Measurements from ENCODE around the gene ADCK1.

DNA sequence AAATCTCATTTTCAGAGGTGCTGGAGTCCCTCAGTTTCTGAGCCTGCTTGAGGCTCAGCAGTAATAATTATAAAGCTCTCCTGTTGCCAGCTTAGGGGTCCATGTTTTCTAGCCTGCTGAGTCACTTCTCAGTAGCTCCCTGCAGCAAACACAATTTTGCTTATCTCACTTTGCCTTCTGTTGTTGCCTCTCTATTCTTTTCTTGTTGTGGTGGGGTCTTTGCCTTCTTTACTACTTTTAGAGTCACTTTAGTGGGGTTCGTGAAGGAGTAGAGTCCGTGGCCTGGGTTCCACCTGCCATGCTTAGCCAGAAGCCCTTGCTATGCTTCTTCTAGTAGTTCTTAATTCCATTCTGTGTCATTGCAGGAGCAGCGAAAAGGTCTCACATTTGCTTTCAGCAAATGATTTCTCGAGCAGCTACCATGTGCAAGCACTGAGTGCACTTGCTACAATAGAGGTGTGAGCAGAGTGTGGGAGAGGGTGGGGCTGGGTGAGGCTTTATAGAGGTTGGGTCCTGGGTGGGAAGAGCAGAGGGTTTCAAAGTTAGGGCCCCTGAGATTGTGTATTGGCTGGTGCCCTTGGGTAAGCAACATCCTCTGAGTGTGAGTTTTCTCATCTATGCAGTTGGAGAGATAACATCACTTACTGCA, 114.3 kb downstream of the ADCK1 start:
- TF ChIP-seq, protein P1, sequence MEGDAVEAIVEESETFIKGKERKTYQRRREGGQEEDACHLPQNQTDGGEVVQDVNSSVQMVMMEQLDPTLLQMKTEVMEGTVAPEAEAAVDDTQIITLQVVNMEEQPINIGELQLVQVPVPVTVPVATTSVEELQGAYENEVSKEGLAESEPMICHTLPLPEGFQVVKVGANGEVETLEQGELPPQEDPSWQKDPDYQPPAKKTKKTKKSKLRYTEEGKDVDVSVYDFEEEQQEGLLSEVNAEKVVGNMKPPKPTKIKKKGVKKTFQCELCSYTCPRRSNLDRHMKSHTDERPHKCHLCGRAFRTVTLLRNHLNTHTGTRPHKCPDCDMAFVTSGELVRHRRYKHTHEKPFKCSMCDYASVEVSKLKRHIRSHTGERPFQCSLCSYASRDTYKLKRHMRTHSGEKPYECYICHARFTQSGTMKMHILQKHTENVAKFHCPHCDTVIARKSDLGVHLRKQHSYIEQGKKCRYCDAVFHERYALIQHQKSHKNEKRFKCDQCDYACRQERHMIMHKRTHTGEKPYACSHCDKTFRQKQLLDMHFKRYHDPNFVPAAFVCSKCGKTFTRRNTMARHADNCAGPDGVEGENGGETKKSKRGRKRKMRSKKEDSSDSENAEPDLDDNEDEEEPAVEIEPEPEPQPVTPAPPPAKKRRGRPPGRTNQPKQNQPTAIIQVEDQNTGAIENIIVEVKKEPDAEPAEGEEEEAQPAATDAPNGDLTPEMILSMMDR (IDR thresholded peaks at IDR 0.05) = no peak
- no peak for TF ChIP-seq POLR2A (IDR thresholded peaks at IDR 0.05)
